Activated CD4-positive, alpha-beta T cell treated with anti-CD3 and anti-CD28 coated beads, Interleukin-2, amount 10 ng/mL, durations not matched to agents 7 days and 5 days (primary cell): ENCODE measurements around the gene KIR2DL4. TPM values are rescaled to one million over a fixed set of nuclear protein-coding genes. Genes with fewer than 3 reads are reported as not detected.
"Not testable (repeated sequence)": the region's sequence is repeated elsewhere in the genome, so short reads cannot be mapped to it uniquely, and the experiment has no call there.

Source experiments
- CTCF ChIA-PET: fragments of 350-600 bp; sonication (Branson Sonifier 250); formaldehyde crosslinking; loops from one replicate; lab custom pipeline; 2021; ENCODE audit warnings: antibody characterized with exemption; lab: Charles Lee
- POLR2A ChIA-PET: fragments of 350-600 bp; sonication (Branson Sonifier 250); formaldehyde crosslinking; loops from one replicate; lab custom pipeline; 2021; ENCODE audit warnings: antibody characterized with exemption; lab: Charles Lee
- DNase-seq: peaks from one replicate; pipeline ENCODE4 v3.0.0-alpha.2; 2020
- H3K27ac Mint-ChIP-seq: one replicate; pipeline ENCODE4 v1.8.0; 2021; ENCODE audit warnings: mild to moderate bottlenecking, moderate library complexity, mixed read lengths
- H3K27me3 Mint-ChIP-seq: one replicate; pipeline ENCODE4 v1.8.0; 2021; ENCODE audit warnings: mixed read lengths
- H3K36me3 Mint-ChIP-seq: one replicate; pipeline ENCODE4 v1.8.0; 2021; ENCODE audit warnings: low read depth, mixed read lengths
- H3K4me1 Mint-ChIP-seq: one replicate; pipeline ENCODE4 v1.8.0; 2021; ENCODE audit warnings: mixed read lengths
- H3K4me3 Mint-ChIP-seq: one replicate; pipeline ENCODE4 v1.8.0; 2021; ENCODE audit warnings: mild to moderate bottlenecking, moderate library complexity, mixed read lengths
- H3K9me3 Mint-ChIP-seq: one replicate; pipeline ENCODE4 v1.8.0; 2021; ENCODE audit warnings: mixed read lengths
- total RNA-seq, 2 experiments: library from RNA; stranded (reverse); gene quantifications; one replicate each; pipeline ENCODE4 v1.2.3, GENCODE V29; 2021

KIR2DL4 gene
- total RNA-seq, 2 experiments from 2014 or later, result 0.30 TPM; not detected in 1

GRCh38 chr19:54817670-54818536, 14.5 kb downstream of the KIR2DL4 start:
- no peaks in the 10 kb centered on the region for H3K9me3 Mint-ChIP-seq
- H3K36me3 Mint-ChIP-seq, result no peaks in the 10 kb centered on the region
- DNase-seq, result no peak
- H3K27ac Mint-ChIP-seq, result no peak overlapping the region
- no peaks in the 10 kb centered on the region for H3K4me1 Mint-ChIP-seq
- ChIA-PET CTCF (no interaction called here), POLR2A (no interaction called here)
- peaks cover 3% of the 10 kb centered on the region for H3K27me3 Mint-ChIP-seq
- no peak overlapping the region for H3K4me3 Mint-ChIP-seq

GRCh38 chr19:54824416-54824815, 21.0 kb downstream of the KIR2DL4 start:
- H3K4me3 Mint-ChIP-seq, POLR2A ChIA-PET, H3K36me3 Mint-ChIP-seq, DNase-seq, H3K27ac Mint-ChIP-seq, H3K27me3 Mint-ChIP-seq, H3K9me3 Mint-ChIP-seq, H3K4me1 Mint-ChIP-seq, CTCF ChIA-PET: not testable (repeated sequence)

- CTCF ChIA-PET, H3K4me1 Mint-ChIP-seq, H3K9me3 Mint-ChIP-seq, H3K4me3 Mint-ChIP-seq, POLR2A ChIA-PET, H3K27me3 Mint-ChIP-seq, H3K36me3 Mint-ChIP-seq, DNase-seq, H3K27ac Mint-ChIP-seq: not testable (repeated sequence)
These were observed 21.9 kb downstream of the KIR2DL4 start for GRCh38 chr19:54825326-54825725.

DNA sequence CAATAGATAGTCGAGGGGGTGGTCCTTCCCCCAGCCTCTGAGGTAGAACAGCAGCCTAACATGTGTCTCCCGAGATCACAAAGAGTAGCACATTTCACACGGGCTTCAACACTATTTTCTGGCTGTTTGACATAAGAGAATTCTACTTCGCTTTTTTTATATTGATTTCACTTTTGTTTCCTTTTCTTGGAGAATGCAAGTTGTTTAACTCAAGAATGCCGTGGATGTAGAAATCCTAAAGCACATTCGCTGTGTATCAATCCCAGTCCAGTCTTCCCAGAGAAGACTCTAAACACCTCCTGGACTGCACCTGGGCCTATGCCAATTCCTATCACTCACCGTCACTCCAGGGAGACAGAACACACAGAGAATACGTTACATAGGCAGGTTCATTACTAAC, 24.7 kb downstream of the KIR2DL4 start:
- POLR2A ChIA-PET, H3K9me3 Mint-ChIP-seq, DNase-seq, H3K36me3 Mint-ChIP-seq, H3K27ac Mint-ChIP-seq, CTCF ChIA-PET, H3K4me1 Mint-ChIP-seq, H3K4me3 Mint-ChIP-seq, H3K27me3 Mint-ChIP-seq: not testable (repeated sequence)

GRCh38 chr19:54832496-54832895, 29.1 kb downstream of the KIR2DL4 start, which contains the start of gene KIR2DS4:
TSS of gene KIR2DS4 (plus strand) at chr19:54832676.
- H3K4me3 Mint-ChIP-seq, DNase-seq, POLR2A ChIA-PET, H3K4me1 Mint-ChIP-seq, H3K36me3 Mint-ChIP-seq, H3K27me3 Mint-ChIP-seq, H3K9me3 Mint-ChIP-seq, H3K27ac Mint-ChIP-seq, CTCF ChIA-PET: not testable (repeated sequence)

DNA sequence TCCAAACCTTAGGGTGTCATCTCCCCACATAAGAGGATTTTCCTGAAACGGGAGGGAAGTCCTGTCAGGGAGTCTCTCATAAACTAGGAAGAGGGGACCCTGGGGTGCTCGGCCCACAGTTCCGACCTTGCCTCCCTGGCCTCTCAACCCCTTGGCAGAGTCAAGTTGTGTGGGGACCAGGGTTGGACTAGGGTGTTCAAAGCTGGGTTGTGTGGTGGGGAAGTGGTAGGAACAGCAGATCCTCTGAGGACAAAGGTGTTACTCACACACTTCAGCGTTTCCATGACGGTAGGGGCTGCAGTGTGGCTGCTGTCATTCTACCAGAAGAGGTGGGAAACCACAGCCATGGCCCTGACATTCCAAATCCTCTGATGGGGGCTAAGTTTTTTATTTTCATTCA, 31.7 kb downstream of the KIR2DL4 start:
- DNase-seq, H3K27me3 Mint-ChIP-seq, H3K4me1 Mint-ChIP-seq, POLR2A ChIA-PET, H3K9me3 Mint-ChIP-seq, CTCF ChIA-PET, H3K36me3 Mint-ChIP-seq, H3K27ac Mint-ChIP-seq, H3K4me3 Mint-ChIP-seq: not testable (repeated sequence)

- H3K27me3 Mint-ChIP-seq, H3K4me3 Mint-ChIP-seq, CTCF ChIA-PET, H3K27ac Mint-ChIP-seq, DNase-seq, POLR2A ChIA-PET, H3K9me3 Mint-ChIP-seq, H3K4me1 Mint-ChIP-seq, H3K36me3 Mint-ChIP-seq: not testable (repeated sequence)
These were observed 34.1 kb downstream of the KIR2DL4 start for GRCh38 chr19:54837522-54837921.

- H3K4me1 Mint-ChIP-seq, H3K27ac Mint-ChIP-seq, H3K9me3 Mint-ChIP-seq, H3K36me3 Mint-ChIP-seq, CTCF ChIA-PET, DNase-seq, POLR2A ChIA-PET, H3K27me3 Mint-ChIP-seq, H3K4me3 Mint-ChIP-seq: not testable (repeated sequence)
These were observed 39.8 kb downstream of the KIR2DL4 start for GRCh38 chr19:54843171-54843570.

- H3K36me3 Mint-ChIP-seq, CTCF ChIA-PET, H3K9me3 Mint-ChIP-seq, DNase-seq, H3K4me3 Mint-ChIP-seq, H3K4me1 Mint-ChIP-seq, H3K27me3 Mint-ChIP-seq, POLR2A ChIA-PET: not testable (repeated sequence)
- H3K27ac Mint-ChIP-seq, result peak within 1 kb of the TSS; percentile 55
These were observed 46.7 kb downstream of the KIR2DL4 start, which contains the start of gene KIR3DL2 for GRCh38 chr19:54850061-54850640. TSS of gene KIR3DL2 (plus strand) at chr19:54850443. CDS start at chr19:54850476, 33 bp downstream.

DNA sequence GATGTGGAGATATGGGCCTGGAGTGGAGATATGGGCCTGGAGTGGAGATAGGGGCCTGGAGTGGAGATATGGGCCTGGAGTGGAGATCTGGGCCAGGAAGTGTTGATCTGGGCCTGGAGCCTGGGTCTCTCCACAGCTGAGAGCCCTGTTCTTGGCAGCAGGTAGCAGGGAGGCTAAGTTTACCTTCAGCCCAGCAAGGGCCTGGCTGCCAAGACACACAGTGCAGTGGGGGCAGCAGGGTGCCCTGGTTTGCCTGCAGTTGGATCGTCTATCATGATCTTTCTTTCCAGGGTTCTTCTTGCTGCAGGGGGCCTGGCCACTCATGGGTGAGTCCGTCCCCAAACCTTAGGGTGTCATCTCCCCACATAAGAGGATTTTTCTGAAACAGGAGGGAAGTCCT, 47.5 kb downstream of the KIR2DL4 start:
- H3K36me3 Mint-ChIP-seq, result no peaks in the 10 kb centered on the region
- H3K4me3 Mint-ChIP-seq, result no peak overlapping the region
- ChIA-PET CTCF (no interaction called here), POLR2A (no interaction called here)
- no peak for DNase-seq
- H3K4me1 Mint-ChIP-seq, result no peaks in the 10 kb centered on the region
- no peaks in the 10 kb centered on the region for H3K9me3 Mint-ChIP-seq
- H3K27me3 Mint-ChIP-seq, result no peaks in the 10 kb centered on the region
- H3K27ac Mint-ChIP-seq, result no peak overlapping the region

DNA sequence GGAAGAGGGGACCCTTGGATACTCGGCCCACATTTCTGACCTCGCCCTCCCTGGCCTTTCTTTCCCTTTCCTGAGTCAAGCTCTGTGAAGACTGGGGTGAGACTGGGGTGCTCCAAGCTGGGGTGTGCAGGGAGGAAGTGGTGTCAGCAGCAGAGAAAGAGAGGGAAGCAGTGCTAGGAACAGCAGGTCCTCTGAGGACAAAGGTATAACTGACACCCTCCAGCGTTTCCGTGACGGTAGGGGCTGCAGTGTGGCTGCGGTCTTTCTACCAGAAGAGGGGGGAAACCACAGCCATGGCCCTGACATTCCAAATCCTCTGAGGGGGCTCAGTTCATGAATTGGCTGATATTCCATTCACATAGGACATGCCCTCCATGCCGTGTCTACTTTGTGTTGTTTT, 47.9 kb downstream of the KIR2DL4 start:
- POLR2A ChIA-PET, result no interaction called here
- H3K36me3 Mint-ChIP-seq, result no peaks in the 10 kb centered on the region
- CTCF ChIA-PET, result no interaction called here
- H3K9me3 Mint-ChIP-seq, result no peaks in the 10 kb centered on the region
- DNase-seq, result no peak
- no peaks in the 10 kb centered on the region for H3K4me1 Mint-ChIP-seq
- H3K27me3 Mint-ChIP-seq, result no peaks in the 10 kb centered on the region
- no peak overlapping the region for H3K27ac Mint-ChIP-seq
- H3K4me3 Mint-ChIP-seq, result no peak overlapping the region

DNA sequence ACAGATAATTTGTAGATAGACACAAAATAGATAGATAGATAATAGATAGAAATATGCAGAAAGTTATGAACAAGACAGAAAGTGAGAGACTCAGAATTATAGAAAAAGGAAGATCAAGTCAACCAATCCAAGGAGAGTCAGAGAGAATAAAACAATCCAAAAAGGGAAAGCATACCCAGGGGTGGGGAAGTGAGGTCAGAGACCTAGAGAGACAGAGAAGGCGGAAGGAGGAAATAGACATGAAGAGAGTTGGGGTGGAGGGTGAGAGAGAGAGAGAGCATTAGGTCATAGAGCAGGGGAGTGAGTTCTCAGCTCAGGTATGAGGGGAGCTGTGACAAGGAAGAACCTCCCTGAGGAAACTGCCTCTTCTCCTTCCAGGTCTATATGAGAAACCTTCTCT, 51.8 kb downstream of the KIR2DL4 start:
- H3K36me3 Mint-ChIP-seq, H3K4me1 Mint-ChIP-seq, POLR2A ChIA-PET, DNase-seq, H3K9me3 Mint-ChIP-seq, H3K4me3 Mint-ChIP-seq, H3K27ac Mint-ChIP-seq, H3K27me3 Mint-ChIP-seq, CTCF ChIA-PET: not testable (repeated sequence)

GRCh38 chr19:54858476-54858875, 55.1 kb downstream of the KIR2DL4 start:
- POLR2A ChIA-PET, H3K36me3 Mint-ChIP-seq, H3K27ac Mint-ChIP-seq, H3K27me3 Mint-ChIP-seq, H3K4me3 Mint-ChIP-seq, CTCF ChIA-PET, DNase-seq, H3K9me3 Mint-ChIP-seq, H3K4me1 Mint-ChIP-seq: not testable (repeated sequence)
